Bone marrow (tissue), 2 donors: Measurements from ENCODE around the gene AMMECR1L.
"Not testable (repeated sequence)": the region's sequence is repeated elsewhere in the genome, so short reads cannot be mapped to it uniquely, and the experiment has no call there.

Source experiments
- DNase-seq, 2 donors: peaks; one replicate each; lab custom pipeline; 2025; lab: John Stamatoyannopoulos, UW

AMMECR1L gene

GRCh38 chr2:127885780-127886592 is at the start of gene AMMECR1L:
AMMECR1L (minus strand) TSS chr2:127885956; CDS start chr2:127874234, 11,722 bp downstream.
- peak; percentile 22 to 50 for DNase-seq

GRCh38 chr2:127935337-127935736 is 49.6 kb upstream of the AMMECR1L start:
- DNase-seq = no peak

- DNase-seq = no peak
These were observed 46.6 kb upstream of the AMMECR1L start for GRCh38 chr2:127932199-127932876.

GRCh38 chr2:127929449-127929848 is 43.7 kb upstream of the AMMECR1L start:
- no peak for DNase-seq

- no peak for DNase-seq
These were observed 41.6 kb upstream of the AMMECR1L start for GRCh38 chr2:127927384-127927783.

GRCh38 chr2:127917916-127918315 is 32.2 kb upstream of the AMMECR1L start:
- DNase-seq = no peak

GRCh38 chr2:127913808-127914457 is 28.2 kb upstream of the AMMECR1L start:
- DNase-seq = no peak

GRCh38 chr2:127911737-127912136 is 26.0 kb upstream of the AMMECR1L start:
- no peak for DNase-seq

GRCh38 chr2:127910415-127910814 is 24.7 kb upstream of the AMMECR1L start:
- DNase-seq = no peak

- no peak for DNase-seq
These were observed 23.3 kb upstream of the AMMECR1L start for GRCh38 chr2:127909019-127909418.

- not testable (repeated sequence) for DNase-seq
These were observed 22.1 kb upstream of the AMMECR1L start for GRCh38 chr2:127907733-127908400.

GRCh38 chr2:127906206-127906926 is 20.6 kb upstream of the AMMECR1L start:
- no peak for DNase-seq

- DNase-seq = no peak
These were observed 15.7 kb upstream of the AMMECR1L start for GRCh38 chr2:127901339-127902056.

GRCh38 chr2:127897531-127898211 is 11.9 kb upstream of the AMMECR1L start:
- DNase-seq = no peak

GRCh38 chr2:127893494-127893893 is 7.7 kb upstream of the AMMECR1L start:
- DNase-seq = no peak

- DNase-seq = no peak
These were observed 7.3 kb upstream of the AMMECR1L start for GRCh38 chr2:127893033-127893432.

- no peak for DNase-seq
These were observed 6.1 kb upstream of the AMMECR1L start for GRCh38 chr2:127891811-127892210.

GRCh38 chr2:127890756-127891155 is 5.0 kb upstream of the AMMECR1L start:
- DNase-seq = not testable (repeated sequence)

GRCh38 chr2:127888772-127889171 is 3.0 kb upstream of the AMMECR1L start:
- DNase-seq = no peak

GRCh38 chr2:127887776-127888130 is 2.0 kb upstream of the AMMECR1L start:
- DNase-seq = no peak
